GM12891 (cell line): ENCODE data around the gene CCNL2.
"Not testable (repeated sequence)": the region's sequence is repeated elsewhere in the genome, so short reads cannot be mapped to it uniquely, and the experiment has no call there.

Experiments
- DNase-seq: peaks from one replicate; pipeline ENCODE4 v3.0.0; 2011; ENCODE audit warnings: low spot score; ENCODE audit not compliant: insufficient read length
- FAIRE-seq: peaks from 2 replicates; lab custom pipeline; 2011; peaks lifted over from hg19 to GRCh38; lab: Jason Lieb, UNC
- PAX5 ChIP-seq: IDR thresholded peaks from 2 replicates; pipeline ENCODE4 v1.6.1; 2011; ENCODE audit warnings: low read length, moderate library complexity, mild to moderate bottlenecking; ENCODE audit not compliant: insufficient read depth, severe bottlenecking
- POLR2A ChIP-seq: IDR thresholded peaks from 2 replicates; pipeline ENCODE4 v1.6.1; 2011; ENCODE audit warnings: low read depth, low read length, control low read depth
- POLR2AphosphoS5 ChIP-seq: IDR thresholded peaks from 2 replicates; pipeline ENCODE4 v1.6.1; 2011; ENCODE audit warnings: low read depth, low read length, control low read depth
- POU2F2 ChIP-seq: IDR thresholded peaks from 2 replicates; pipeline ENCODE4 v1.6.1; 2011; ENCODE audit warnings: low read depth, mild to moderate bottlenecking, control low read depth, low read length, moderate library complexity
- SPI1 ChIP-seq: IDR thresholded peaks from 2 replicates; pipeline ENCODE4 v1.6.1; 2011; ENCODE audit warnings: low read depth, low read length, control low read depth
- TAF1 ChIP-seq: IDR thresholded peaks from 2 replicates; pipeline ENCODE4 v1.6.1; 2011; ENCODE audit warnings: low read depth, low read length, control low read depth

The CCNL2 gene

DNA sequence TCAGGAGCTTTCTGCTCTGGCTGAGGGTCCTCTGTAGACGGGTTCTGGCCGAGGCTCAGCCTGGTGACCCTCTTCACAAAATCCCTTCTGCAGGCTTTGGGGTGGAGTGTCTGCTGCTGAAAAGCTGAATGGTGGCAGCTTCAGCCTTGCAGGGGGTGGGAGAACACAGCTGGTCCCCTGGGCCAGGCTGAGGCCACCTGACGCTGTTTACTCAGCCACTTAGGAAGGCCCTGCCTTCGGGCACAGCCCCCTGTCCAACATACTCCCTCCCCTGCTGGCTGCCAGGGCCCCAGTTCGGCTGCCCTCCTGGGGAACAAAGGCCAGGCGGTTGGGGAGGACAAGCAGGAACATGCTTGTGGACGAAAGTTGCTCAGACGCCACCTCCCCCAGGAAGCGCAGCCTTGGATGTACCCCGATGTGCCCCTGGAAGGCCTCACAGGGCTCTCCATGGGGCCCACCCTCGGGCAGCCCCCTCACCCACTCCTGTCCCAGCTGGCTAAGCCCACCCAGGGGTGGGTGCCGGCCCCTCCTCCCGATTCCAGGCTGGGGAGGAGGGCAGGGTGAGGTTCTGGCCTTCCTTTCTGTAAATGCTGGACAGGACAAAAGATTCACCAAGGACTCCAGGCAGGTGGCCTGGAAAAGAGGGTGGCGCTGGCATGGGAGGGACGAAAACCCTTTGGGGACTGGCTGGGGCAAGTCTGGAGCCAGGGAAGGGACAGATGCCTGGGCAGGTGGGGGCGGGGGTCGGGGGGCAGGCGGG lies 22.2 kb upstream of the CCNL2 start, which contains the start of gene ANKRD65:
ANKRD65 (minus strand) TSS at position 130 of the 760 bp plus-strand sequence. CDS start 271 bp downstream, outside the sequence.
- FAIRE-seq (no peak), DNase-seq (no peak)
- TF ChIP-seq TAF1 (no peak), SPI1 (no peak), POLR2A (no peak), POLR2AphosphoS5 (no peak), PAX5 (no peak), POU2F2 (no peak)

DNA sequence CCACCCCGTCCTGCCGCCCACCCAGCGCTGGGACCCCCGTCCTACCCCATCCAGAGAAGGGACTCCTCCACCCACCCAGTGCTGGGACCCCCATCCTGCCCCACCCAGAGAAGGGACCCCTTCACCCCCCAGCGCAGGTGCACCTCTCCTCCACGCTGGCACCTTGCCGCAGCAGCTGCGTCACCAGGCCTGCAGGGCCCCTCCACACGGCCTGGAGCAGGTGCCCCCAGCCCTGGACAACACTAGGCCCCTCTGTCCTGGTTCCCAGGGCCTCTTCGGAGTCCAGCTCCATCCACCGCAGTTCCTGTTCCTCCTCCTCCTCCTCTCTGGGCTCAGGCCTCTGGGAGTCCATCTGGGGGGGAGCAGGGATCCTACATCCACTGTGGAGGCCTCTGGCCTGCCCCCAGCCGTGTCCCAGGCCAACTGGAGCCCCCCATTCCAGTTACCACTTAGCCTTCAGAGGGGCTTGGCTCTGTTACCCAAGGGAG lies 21.6 kb upstream of the CCNL2 start:
- FAIRE-seq: no peak
- TF ChIP-seq POLR2AphosphoS5 (no peak), POU2F2 (no peak), POLR2A (no peak), SPI1 (no peak), PAX5 (no peak), TAF1 (no peak)
- no peak for DNase-seq

DNA sequence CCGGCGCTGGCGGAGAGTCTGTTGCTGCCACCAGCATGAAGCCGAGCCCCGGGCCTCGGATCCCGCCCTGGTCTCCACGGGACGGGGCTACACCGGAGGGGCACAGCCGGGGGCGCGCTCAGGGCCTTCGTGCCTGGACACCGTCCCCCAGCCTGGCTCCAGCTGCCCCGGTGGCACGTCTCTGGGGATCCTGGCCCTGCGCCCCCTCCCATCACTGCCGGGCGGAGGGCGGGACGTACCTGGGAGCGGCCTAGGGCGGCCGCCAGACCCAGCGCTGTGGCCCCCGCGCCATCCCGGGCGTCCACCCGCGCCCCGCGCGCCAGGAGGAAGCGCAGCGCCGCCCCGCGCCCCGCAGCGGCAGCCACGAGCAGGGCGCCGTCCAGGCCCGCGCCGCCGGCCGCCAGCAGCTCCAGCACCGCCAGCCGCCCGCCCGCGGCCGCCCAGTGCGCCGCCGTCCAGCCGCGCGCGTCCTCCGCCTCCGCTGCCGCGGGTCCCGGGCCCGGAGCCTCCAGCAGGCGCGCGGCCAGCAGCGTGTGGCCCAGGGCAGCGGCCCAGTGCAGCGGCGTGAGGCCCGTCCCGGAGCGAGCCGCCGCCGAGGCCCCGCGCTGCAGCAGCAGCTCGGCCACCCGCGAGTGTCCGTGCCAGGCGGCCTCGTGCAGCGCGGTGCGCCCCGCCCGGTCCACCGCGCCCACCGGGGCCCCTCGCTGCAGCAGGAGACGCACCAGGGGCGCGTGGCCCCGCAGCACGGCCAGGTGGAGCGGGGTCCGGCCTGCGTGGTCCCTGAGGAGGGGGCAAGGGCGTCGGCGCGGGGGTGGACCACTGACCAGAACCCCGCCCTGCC lies 20.9 kb upstream of the CCNL2 start:
- FAIRE-seq (no peak), DNase-seq (peak; percentile 34)
- TF ChIP-seq POLR2A (no peak), POLR2AphosphoS5 (no peak)

DNA sequence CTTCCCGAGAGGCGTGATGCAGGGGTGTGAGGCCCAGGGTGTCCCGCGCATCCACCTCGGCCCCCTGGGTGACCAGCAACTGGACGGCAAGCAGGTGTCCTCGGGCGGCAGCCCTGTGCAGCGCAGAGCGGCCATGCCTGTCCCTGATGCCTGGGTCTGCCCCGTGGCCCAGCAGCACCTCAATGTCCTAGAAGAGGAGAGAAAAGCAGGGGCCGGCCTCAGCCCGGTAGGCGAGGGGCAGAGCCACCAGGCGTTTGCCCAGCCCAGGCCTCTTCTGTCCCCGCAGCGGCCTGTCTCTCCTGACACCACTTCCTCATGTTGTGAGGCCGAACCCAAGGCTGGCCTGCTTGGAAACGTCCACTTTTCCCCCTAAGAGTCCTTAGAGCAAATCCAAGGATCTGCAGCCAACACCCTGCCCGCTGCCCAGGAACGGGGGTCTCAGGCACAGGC lies 20.3 kb upstream of the CCNL2 start:
- FAIRE-seq: no peak
- TF ChIP-seq TAF1: no peak
- no peak for TF ChIP-seq POU2F2
- no peak for TF ChIP-seq PAX5
- no peak for TF ChIP-seq POLR2A
- TF ChIP-seq POLR2AphosphoS5: no peak
- TF ChIP-seq SPI1: no peak
- no peak for DNase-seq

DNA sequence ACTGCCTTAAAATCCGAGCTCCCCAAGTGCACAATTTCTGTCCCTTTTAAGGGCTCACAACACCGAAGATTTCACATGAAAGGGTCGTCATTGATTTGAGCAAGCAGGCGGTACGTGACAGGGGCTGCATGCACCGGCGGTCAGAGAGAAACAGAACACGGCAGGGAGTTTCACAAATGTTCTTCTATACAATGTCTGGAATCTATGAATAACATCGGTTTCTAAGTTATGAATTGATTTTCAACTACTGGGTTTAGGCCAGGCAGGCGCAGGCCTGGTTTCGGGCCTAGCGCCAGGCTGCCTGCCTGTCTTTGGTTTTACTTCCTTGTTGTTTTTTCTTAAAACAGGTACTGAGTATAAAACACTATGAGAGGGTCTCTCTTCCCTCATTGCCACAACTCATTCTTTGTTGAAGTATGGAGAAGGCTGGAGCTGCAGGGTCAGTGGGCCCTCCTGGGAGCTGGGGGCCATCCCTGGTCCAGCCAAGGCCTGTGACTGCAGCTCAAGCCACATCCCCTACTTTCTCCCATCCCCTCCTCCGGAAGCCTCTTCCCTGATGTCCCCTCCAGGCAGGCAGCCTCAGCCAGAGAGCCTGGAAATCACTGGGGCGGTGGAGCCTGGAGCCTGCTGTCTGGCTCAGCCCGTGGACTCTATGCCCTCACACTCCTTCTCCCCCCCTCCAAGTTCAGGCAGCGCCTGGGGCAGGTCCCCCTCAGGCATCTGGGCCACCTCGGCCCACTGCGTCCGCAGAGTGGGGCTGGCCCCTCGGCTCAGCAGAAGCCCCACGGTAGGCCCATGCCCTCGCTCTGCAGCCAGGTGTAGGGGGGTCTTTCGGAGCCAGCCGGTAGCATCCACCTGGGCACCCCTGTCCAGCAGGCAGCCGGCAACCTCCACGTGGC lies 19.6 kb upstream of the CCNL2 start:
- DNase-seq: peak; percentile 43
- no peak for TF ChIP-seq POLR2AphosphoS5
- no peak for TF ChIP-seq PAX5
- no peak for TF ChIP-seq POU2F2
- TF ChIP-seq SPI1: no peak
- no peak for TF ChIP-seq POLR2A
- TF ChIP-seq TAF1: no peak
- peak; percentile 69 for FAIRE-seq

DNA sequence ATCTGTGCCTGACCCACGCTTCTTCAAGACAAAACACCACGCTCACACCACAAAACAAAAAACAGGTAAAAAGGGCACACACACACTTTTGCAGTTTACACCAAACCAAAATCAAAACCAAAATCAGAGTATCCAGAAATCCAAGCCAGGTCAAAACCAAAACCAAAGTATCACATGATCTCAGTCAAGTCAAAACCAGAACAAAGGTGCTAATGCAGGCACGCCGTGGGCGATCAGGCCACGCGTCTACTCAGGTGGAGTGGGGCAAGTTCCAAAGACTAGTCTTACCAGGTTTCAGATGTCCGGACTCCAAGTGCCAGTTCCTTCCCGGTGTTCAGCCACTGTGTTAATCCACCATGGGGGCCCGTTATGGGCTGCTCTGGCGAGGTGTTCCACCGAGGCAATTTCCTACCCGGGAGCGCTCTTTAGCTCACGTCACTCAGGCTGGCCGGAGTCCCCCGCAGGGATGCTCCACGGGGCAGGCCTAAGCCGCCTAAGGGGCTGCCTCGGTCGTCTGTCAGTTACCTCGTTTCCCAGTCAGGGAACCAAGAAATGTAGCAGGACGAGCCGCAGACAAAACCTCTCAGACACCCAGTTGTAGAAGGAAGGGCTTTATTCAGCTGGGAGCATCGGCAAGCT lies 18.8 kb upstream of the CCNL2 start:
- TF ChIP-seq POU2F2: peak; percentile 66; the same call in 1 of the 2 replicates
- not testable (repeated sequence) for DNase-seq
- FAIRE-seq: peak; percentile 84

DNA sequence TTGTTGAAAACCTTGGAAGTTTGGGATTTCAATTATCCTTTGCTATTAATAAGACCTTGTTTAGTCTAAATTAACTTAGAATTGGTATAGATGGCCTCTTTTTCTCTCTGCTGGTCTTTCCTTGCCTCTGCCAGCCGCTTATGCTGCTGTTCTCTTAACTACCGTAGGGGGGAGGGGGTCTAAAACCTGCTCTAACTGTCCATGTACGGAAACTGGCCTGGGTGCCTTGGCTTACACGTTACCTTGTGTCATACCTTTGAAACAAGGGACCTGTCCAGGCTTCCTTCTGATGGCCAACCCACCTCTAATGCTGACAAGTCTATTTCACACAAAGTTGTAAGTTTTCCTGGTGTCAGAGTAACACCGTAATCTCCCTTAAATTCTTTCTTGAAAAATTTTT lies 18.3 kb upstream of the CCNL2 start:
- not testable (repeated sequence) for DNase-seq, FAIRE-seq

DNA sequence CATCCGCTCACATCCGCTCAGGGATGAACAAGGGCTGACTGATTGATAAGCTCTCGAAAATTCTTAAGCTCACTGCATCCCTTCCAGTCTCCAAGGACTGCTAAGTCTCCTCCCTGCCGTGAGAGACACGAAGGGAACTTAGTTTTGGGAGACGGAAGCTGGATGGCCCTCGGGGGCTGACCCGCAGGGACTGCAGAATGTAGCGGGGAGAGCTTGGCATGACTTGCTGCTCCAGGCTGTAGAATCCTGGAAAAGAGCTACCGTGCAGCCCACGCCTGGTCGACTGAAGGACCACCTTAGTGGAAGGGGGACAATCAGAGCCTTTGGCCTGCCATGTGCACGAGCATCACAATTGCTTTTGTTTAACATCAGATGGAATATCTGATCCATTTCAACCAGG lies 16.6 kb upstream of the CCNL2 start:
- no peak for TF ChIP-seq TAF1
- no peak for TF ChIP-seq POLR2AphosphoS5
- TF ChIP-seq POLR2A: no peak
- no peak for TF ChIP-seq PAX5
- TF ChIP-seq SPI1: no peak
- DNase-seq (no peak), FAIRE-seq (peak; percentile 38)

DNA sequence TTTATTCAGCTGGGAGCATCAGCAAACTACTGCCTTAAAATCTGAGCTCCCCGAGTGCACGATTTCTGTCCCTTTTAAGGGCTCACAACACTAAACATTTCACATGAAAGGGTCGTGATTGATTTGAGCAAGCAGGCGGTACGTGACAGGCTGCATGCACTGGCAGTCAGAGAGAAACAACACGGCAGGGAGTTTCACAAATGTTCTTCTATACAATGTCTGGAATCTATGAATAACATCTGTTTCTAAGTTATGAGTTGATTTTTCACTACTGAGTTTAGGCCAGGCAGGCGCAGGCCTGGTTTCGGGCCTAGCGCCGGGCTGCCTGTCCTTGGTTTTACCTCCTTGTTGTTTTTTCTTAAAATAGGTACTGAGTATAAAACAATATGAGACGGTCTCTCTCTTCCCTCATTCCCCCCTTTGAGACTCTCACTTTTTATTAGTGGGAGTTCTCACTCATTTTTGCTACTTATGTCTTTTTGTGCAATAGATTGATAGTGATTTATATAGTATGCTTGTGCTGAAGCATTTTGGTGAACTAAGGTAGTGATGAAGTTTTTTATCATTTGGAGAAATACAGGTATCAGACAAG lies 13.3 kb upstream of the CCNL2 start:
- FAIRE-seq, DNase-seq: not testable (repeated sequence)
